HCT116 (cell line): ENCODE measurements around the gene GBX1. TPM values are rescaled to one million over a fixed set of nuclear protein-coding genes. Genes with fewer than 3 reads are reported as not detected.

Experiments used
- ATAC-seq: fragments of 200-7000 bp; cut with Tn5 transposase; 2 replicates; pipeline ENCODE4 v1.9.1; 2020; ENCODE audit warnings: mild to moderate bottlenecking, moderate library complexity
- BruUV-seq: library from RNA; stranded (reverse); fragments of 400-500 nt; replicated peaks from 2 replicates; lab custom pipeline; 2021; lab: Mats Ljungman, UMichigan
- CTCF ChIA-PET: fragments of 300-600 bp; sonication (Branson Sonifier 250); formaldehyde crosslinking; loops from one replicate; lab custom pipeline; 2021; ENCODE audit warnings: antibody characterized with exemption; lab: Charles Lee
- POLR2A ChIA-PET: fragments of 300-600, 350-600 bp; sonication (Branson Sonifier 250); formaldehyde crosslinking; loops from one replicate; lab custom pipeline; 2021; ENCODE audit warnings: antibody characterized with exemption; lab: Charles Lee
- RAD21 ChIA-PET, 2 experiments: fragments of 300-600 bp; sonication (Branson Sonifier 250); formaldehyde crosslinking; loops; one replicate each; lab custom pipeline; 2023; ENCODE audit warnings: low total read pairs in 2 of 2; ENCODE audit not compliant: uncharacterized antibody in 2 of 2, unreplicated experiment in 2 of 2, low non-redundant PET in 1 of 2; lab: Charles Lee
- DNase-seq: peaks from one replicate; pipeline ENCODE4 v3.0.0-alpha.2; 2010; ENCODE audit warnings: low read depth, low spot score
- H2AFZ ChIP-seq: fragments of 200-600 bp; shearing (Covaris generic), sonication (generic); 2 replicates; pipeline ENCODE4 v1.6.1; 2017; ENCODE audit warnings: low read depth, mixed run types, mixed read lengths, antibody characterized with exemption, low read length; ENCODE audit not compliant: poor library complexity, severe bottlenecking
- H3K27ac ChIP-seq: 2 replicates; pipeline ENCODE4 v1.5.1; 2012; ENCODE audit warnings: low read depth, low read length
- H3K27me3 ChIP-seq: fragments of 200-600 bp; sonication (generic); 2 replicates; pipeline ENCODE4 v1.6.1; 2016; ENCODE audit warnings: mixed run types, low read length, mixed read lengths; ENCODE audit not compliant: insufficient read depth
- H3K36me3 ChIP-seq, 2 experiments: fragments of 200-500 bp in 1 of 2; fragments of 200-600 bp in 1 of 2; sonication (Bioruptor generic) in 1 of 2; sonication (generic) in 1 of 2; 2 replicates each; pipeline versions ENCODE4 v1.5.1 to v1.6.1; 2014 to 2016; ENCODE audit warnings: low read length in 2 of 2, inconsistent platforms in 1 of 2, mixed read lengths in 1 of 2, mixed run types in 1 of 2; ENCODE audit not compliant: insufficient read depth in 2 of 2, control insufficient read depth in 1 of 2
- H3K4me1 ChIP-seq, 2 experiments: fragments of 200-600 bp in 1 of 2; sonication (generic) in 1 of 2; 2 replicates each; pipeline versions ENCODE4 v1.5.1 to v1.6.1; 2012 to 2017; ENCODE audit warnings: low read length in 2 of 2, inconsistent platforms in 1 of 2, mild to moderate bottlenecking in 1 of 2, mixed read lengths in 1 of 2, mixed run types in 1 of 2, moderate library complexity in 1 of 2; ENCODE audit not compliant: insufficient read depth in 2 of 2, control insufficient read depth in 1 of 2
- H3K4me2 ChIP-seq: fragments of 200-600 bp; sonication (generic); 2 replicates; pipeline ENCODE4 v1.6.1; 2017; ENCODE audit warnings: mixed run types, low read length, mixed read lengths
- H3K4me3 ChIP-seq, 2 experiments: fragments of 200-600 bp in 1 of 2; sonication (generic) in 1 of 2; replicated peaks in 1 of 2; 2 replicates each; pipeline ENCODE4 v1.5.1; 2011 to 2016; ENCODE audit warnings: low read length in 2 of 2, control low read depth in 1 of 2, low read depth in 1 of 2, mild to moderate bottlenecking in 1 of 2, mixed read lengths in 1 of 2, mixed run types in 1 of 2
- H3K79me2 ChIP-seq: fragments of 200-600 bp; sonication (generic); 2 replicates; pipeline ENCODE4 v1.6.1; 2017; ENCODE audit warnings: mild to moderate bottlenecking, mixed run types, low read length, moderate library complexity, mixed read lengths; ENCODE audit not compliant: insufficient read depth
- H3K9ac ChIP-seq: fragments of 200-600 bp; sonication (generic); 2 replicates; pipeline ENCODE4 v1.6.1; 2016; ENCODE audit warnings: low read length, mixed read lengths
- H3K9me2 ChIP-seq: fragments of 200-600 bp; sonication (generic), shearing (Covaris generic); 2 replicates; pipeline ENCODE4 v1.6.1; 2017; ENCODE audit warnings: mixed run types, mild to moderate bottlenecking, moderate library complexity; ENCODE audit not compliant: insufficient read depth
- H3K9me3 ChIP-seq, 2 experiments: fragments of 200-500 bp in 1 of 2; fragments of 200-600 bp in 1 of 2; sonication (Bioruptor generic) in 1 of 2; sonication (generic) in 1 of 2; 2 replicates each; pipeline ENCODE4 v1.6.1; 2014 to 2017; ENCODE audit warnings: low read length in 2 of 2, mixed read lengths in 2 of 2, inconsistent platforms in 1 of 2, low read depth in 1 of 2, mild to moderate bottlenecking in 1 of 2, mixed run types in 1 of 2, moderate library complexity in 1 of 2; ENCODE audit not compliant: control insufficient read depth in 1 of 2, insufficient read depth in 1 of 2
- H4K20me1 ChIP-seq: fragments of 200-600 bp; sonication (generic), shearing (Covaris generic); 2 replicates; pipeline ENCODE4 v1.6.1; 2017; ENCODE audit warnings: mixed run types, mild to moderate bottlenecking, moderate library complexity; ENCODE audit not compliant: insufficient read depth
- EGR1 ChIP-seq: IDR thresholded peaks from 2 replicates; pipeline ENCODE4 v1.6.1; 2012; ENCODE audit warnings: low read depth
- EZH2phosphoT487 ChIP-seq: fragments of 200-600 bp; IDR thresholded peaks from 2 replicates; pipeline ENCODE4 v1.6.1; 2018; ENCODE audit warnings: antibody characterized with exemption, borderline replicate concordance
- FOSL1 ChIP-seq: IDR thresholded peaks from 2 replicates; pipeline ENCODE4 v1.6.1; 2012; ENCODE audit warnings: low read depth
- POLR2A ChIP-seq: IDR thresholded peaks from 2 replicates; pipeline ENCODE4 v1.7.0; 2011; ENCODE audit warnings: borderline replicate concordance; ENCODE audit not compliant: insufficient read depth, insufficient read length; ENCODE audit errors: extremely low read depth
- POLR2AphosphoS5 ChIP-seq: IDR thresholded peaks from 2 replicates; pipeline ENCODE4 v1.6.1; 2011; ENCODE audit warnings: mild to moderate bottlenecking, low read depth, low read length, moderate library complexity
- SP1 ChIP-seq: IDR thresholded peaks from 2 replicates; pipeline ENCODE4 v1.6.1; 2012; ENCODE audit warnings: low read depth
- TCF7L2 ChIP-seq: IDR thresholded peaks from 2 replicates; pipeline ENCODE4 v1.7.0; 2011; ENCODE audit warnings: borderline replicate concordance, inconsistent platforms; ENCODE audit not compliant: insufficient read depth, insufficient read length; ENCODE audit errors: extremely low read depth
- YY1 ChIP-seq: IDR thresholded peaks from 2 replicates; pipeline ENCODE4 v1.6.1; 2011; ENCODE audit warnings: low read length, low read depth, moderate library complexity, mild to moderate bottlenecking; ENCODE audit not compliant: insufficient replicate concordance; ENCODE audit errors: extremely low read depth
- ZBTB33 ChIP-seq: IDR thresholded peaks from 2 replicates; pipeline ENCODE4 v1.6.1; 2011; ENCODE audit warnings: mild to moderate bottlenecking, low read length, moderate library complexity; ENCODE audit not compliant: insufficient replicate concordance; ENCODE audit errors: extremely low read depth
- ZFX ChIP-seq: fragments of 450-650 bp; IDR thresholded peaks from 2 replicates; pipeline ENCODE4 v1.6.1; 2017
- ZNF274 ChIP-seq: fragments of 200-500 bp; sonication (Bioruptor generic); IDR thresholded peaks from 2 replicates; pipeline ENCODE4 v1.6.1; 2014; ENCODE audit warnings: mild to moderate bottlenecking, low read depth, low read length, inconsistent platforms
- intact Hi-C: fragments of 100-400 bp; cut with micrococcal nuclease; formaldehyde crosslinking; loops from 2 replicates; pipeline ENCODE4 v1.10.0; 2022
- total RNA-seq: library from RNA; stranded (reverse); gene quantifications from one replicate; pipeline ENCODE4 v1.2.1, GENCODE V29; 2021; ENCODE audit not compliant: unreplicated experiment

GBX1 gene
- total RNA-seq, 1 experiment from 2014 or later: 0.86 TPM

GRCh38 chr7:151124899-151125399 is 42.5 kb downstream of the GBX1 start:
- POLR2A ChIA-PET: no interaction called here
- TF ChIP-seq ZNF274 (no peak), ZFX (no peak), EZH2phosphoT487 (no peak), ZBTB33 (no peak), FOSL1 (no peak), EGR1 (no peak), YY1 (no peak), POLR2A (no peak), TCF7L2 (no peak), SP1 (no peak), POLR2AphosphoS5 (no peak)
- TF ChIP-seq, all 23 proteins: peak for 0
- no peaks in the 10 kb centered on the region for H3K9me3 ChIP-seq
- no peak for DNase-seq
- ATAC-seq: no peak
- no peaks in the 10 kb centered on the region for H3K9me2 ChIP-seq
- H4K20me1 ChIP-seq: no peaks in the 10 kb centered on the region
- H3K4me3 ChIP-seq: no peak overlapping the region
- peaks cover 0 to 8% of the 10 kb centered on the region in 2 experiments; a peak in 1 of 4 replicates for H3K4me1 ChIP-seq
- peaks cover 6% of the 10 kb centered on the region; the same call in 1 of the 2 replicates for H3K79me2 ChIP-seq
- H3K4me2 ChIP-seq: no peak overlapping the region
- no TSS peak for BruUV-seq
- H3K27ac ChIP-seq: no peak overlapping the region
- intact Hi-C loops: loop anchor here (1.0 to 10.0 kb wide), 3 partner anchors 47 to 178 kb away; partner anchors contain the start of gene SMARCD3
- H3K36me3 ChIP-seq: peaks cover 18 to 25% of the 10 kb centered on the region in 2 experiments; a peak in 3 of 4 replicates
- RAD21 ChIA-PET: no interaction called here
- no peak overlapping the region for H3K9ac ChIP-seq
- no peak overlapping the region for H2AFZ ChIP-seq
- H3K27me3 ChIP-seq: no peaks in the 10 kb centered on the region
- CTCF ChIA-PET: interaction anchor here (1.3 to 1.4 kb wide), 6 partner anchors 15 to 162 kb away, joined by 3 to 8 read pairs (median 4); partner anchors contain the start of genes ABCF2 and FASTK
